WTC11 (cell line): ENCODE results near the gene MIGA1.

Experiments
- CREB1 ChIP-seq: sonication (generic); formaldehyde crosslinking; IDR thresholded peaks from 2 replicates; pipeline ENCODE4 v1.8.0; 2023; ENCODE audit warnings: mild to moderate bottlenecking, missing genetic modification reagents
- CREM ChIP-seq: sonication (generic); formaldehyde crosslinking; IDR thresholded peaks from 2 replicates; pipeline ENCODE4 v1.8.1; 2022; ENCODE audit warnings: mild to moderate bottlenecking, missing genetic modification reagents, moderate library complexity
- FOXJ3 ChIP-seq: sonication (generic); formaldehyde crosslinking; IDR thresholded peaks from 2 replicates; pipeline ENCODE4 v1.9.0; 2021; ENCODE audit warnings: missing genetic modification reagents, mild to moderate bottlenecking, borderline replicate concordance
- NFATC4 ChIP-seq: fragments of 250-450 bp; sonication (Bioruptor Pico); IDR thresholded peaks from 2 replicates; pipeline ENCODE4 v1.9.0; 2021; ENCODE audit warnings: mild to moderate bottlenecking
- TEAD4 ChIP-seq: sonication (generic); formaldehyde crosslinking; IDR thresholded peaks from 2 replicates; pipeline ENCODE4 v1.8.0; 2022; ENCODE audit warnings: mild to moderate bottlenecking, missing genetic modification reagents
- TF ChIP-seq, protein P1 (sequence below): fragments of 200-600 bp; IDR thresholded peaks from 2 replicates; pipeline ENCODE4 v1.8.0; 2022; ENCODE audit warnings: antibody characterized with exemption
- TF ChIP-seq, protein P2 (sequence below): sonication (generic); formaldehyde crosslinking; IDR thresholded peaks from 2 replicates; pipeline ENCODE4 v1.8.1; 2022; ENCODE audit warnings: mild to moderate bottlenecking, missing genetic modification reagents, moderate library complexity, borderline replicate concordance
- TF ChIP-seq, protein P3 (sequence below): sonication (generic); formaldehyde crosslinking; IDR thresholded peaks from 2 replicates; pipeline ENCODE4 v1.8.1; 2022; ENCODE audit warnings: low read depth, mild to moderate bottlenecking, moderate library complexity, missing genetic modification reagents, borderline replicate concordance
- TF ChIP-seq, protein P4 (sequence below): sonication (generic); formaldehyde crosslinking; IDR thresholded peaks from 2 replicates; pipeline ENCODE4 v1.8.0; 2022; ENCODE audit warnings: missing genetic modification reagents
- TF ChIP-seq, protein P5 (sequence below): fragments of 250-450 bp; sonication (Bioruptor Pico); IDR thresholded peaks from 2 replicates; pipeline ENCODE4 v2.1.2; 2022; ENCODE audit warnings: mild to moderate bottlenecking, moderate library complexity
- TF ChIP-seq, protein P6 (sequence below): sonication (generic); formaldehyde crosslinking; conservative IDR thresholded peaks from 2 replicates; pipeline ENCODE4 v1.8.1; 2022; ENCODE audit warnings: mild to moderate bottlenecking, missing genetic modification reagents
- TF ChIP-seq, protein P7 (sequence below): sonication (generic); formaldehyde crosslinking; IDR thresholded peaks from 2 replicates; pipeline ENCODE4 v1.8.1; 2022; ENCODE audit warnings: mild to moderate bottlenecking, moderate library complexity, missing genetic modification reagents

DNA sequence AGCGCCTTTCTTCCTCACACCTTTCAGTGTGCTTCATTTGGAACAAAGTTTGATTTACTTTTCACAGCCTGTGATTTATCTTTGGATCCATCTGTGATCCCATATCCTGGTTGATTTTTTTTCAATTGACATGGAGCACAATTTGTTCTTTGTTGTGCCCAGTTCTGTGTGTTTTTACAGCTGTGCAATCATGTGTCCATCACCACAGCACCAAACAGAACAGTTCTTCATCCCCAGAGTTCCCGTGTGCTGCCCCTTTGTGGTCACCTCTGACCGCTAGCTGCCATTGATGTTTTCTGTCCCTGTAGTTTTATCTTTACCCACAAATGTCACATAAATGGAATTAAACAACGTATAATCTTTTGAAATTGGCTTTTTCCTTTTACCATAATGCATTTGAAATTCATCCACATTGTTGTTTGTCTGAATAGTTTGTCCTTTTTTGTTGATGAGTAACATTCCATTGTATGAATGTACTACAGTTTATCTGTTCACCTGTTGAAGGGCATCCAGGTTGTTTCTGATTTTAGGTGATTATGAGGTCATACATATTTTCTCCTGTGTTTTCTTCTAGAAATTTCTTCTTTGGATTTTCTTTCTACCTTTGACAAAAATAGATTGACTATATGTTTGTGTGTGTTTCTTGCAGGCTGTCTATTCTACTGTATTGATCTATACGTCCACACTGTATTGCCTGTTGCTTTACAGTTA lies 17.4 kb downstream of the MIGA1 start:
- TF ChIP-seq CREB1 (CRISPR knock-in tag) (no peak), TEAD4 (CRISPR knock-in tag) (no peak), NFATC4 (CRISPR knock-in tag) (no peak), CREM (CRISPR knock-in tag) (no peak), FOXJ3 (no peak)
- TF ChIP-seq, protein P1, sequence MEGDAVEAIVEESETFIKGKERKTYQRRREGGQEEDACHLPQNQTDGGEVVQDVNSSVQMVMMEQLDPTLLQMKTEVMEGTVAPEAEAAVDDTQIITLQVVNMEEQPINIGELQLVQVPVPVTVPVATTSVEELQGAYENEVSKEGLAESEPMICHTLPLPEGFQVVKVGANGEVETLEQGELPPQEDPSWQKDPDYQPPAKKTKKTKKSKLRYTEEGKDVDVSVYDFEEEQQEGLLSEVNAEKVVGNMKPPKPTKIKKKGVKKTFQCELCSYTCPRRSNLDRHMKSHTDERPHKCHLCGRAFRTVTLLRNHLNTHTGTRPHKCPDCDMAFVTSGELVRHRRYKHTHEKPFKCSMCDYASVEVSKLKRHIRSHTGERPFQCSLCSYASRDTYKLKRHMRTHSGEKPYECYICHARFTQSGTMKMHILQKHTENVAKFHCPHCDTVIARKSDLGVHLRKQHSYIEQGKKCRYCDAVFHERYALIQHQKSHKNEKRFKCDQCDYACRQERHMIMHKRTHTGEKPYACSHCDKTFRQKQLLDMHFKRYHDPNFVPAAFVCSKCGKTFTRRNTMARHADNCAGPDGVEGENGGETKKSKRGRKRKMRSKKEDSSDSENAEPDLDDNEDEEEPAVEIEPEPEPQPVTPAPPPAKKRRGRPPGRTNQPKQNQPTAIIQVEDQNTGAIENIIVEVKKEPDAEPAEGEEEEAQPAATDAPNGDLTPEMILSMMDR: no peak
- TF ChIP-seq, protein P2, sequence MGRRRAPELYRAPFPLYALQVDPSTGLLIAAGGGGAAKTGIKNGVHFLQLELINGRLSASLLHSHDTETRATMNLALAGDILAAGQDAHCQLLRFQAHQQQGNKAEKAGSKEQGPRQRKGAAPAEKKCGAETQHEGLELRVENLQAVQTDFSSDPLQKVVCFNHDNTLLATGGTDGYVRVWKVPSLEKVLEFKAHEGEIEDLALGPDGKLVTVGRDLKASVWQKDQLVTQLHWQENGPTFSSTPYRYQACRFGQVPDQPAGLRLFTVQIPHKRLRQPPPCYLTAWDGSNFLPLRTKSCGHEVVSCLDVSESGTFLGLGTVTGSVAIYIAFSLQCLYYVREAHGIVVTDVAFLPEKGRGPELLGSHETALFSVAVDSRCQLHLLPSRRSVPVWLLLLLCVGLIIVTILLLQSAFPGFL (CRISPR knock-in tag): no peak
- TF ChIP-seq, protein P3, sequence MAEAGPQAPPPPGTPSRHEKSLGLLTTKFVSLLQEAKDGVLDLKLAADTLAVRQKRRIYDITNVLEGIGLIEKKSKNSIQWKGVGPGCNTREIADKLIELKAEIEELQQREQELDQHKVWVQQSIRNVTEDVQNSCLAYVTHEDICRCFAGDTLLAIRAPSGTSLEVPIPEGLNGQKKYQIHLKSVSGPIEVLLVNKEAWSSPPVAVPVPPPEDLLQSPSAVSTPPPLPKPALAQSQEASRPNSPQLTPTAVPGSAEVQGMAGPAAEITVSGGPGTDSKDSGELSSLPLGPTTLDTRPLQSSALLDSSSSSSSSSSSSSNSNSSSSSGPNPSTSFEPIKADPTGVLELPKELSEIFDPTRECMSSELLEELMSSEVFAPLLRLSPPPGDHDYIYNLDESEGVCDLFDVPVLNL (CRISPR knock-in tag): no peak
- TF ChIP-seq, protein P4, sequence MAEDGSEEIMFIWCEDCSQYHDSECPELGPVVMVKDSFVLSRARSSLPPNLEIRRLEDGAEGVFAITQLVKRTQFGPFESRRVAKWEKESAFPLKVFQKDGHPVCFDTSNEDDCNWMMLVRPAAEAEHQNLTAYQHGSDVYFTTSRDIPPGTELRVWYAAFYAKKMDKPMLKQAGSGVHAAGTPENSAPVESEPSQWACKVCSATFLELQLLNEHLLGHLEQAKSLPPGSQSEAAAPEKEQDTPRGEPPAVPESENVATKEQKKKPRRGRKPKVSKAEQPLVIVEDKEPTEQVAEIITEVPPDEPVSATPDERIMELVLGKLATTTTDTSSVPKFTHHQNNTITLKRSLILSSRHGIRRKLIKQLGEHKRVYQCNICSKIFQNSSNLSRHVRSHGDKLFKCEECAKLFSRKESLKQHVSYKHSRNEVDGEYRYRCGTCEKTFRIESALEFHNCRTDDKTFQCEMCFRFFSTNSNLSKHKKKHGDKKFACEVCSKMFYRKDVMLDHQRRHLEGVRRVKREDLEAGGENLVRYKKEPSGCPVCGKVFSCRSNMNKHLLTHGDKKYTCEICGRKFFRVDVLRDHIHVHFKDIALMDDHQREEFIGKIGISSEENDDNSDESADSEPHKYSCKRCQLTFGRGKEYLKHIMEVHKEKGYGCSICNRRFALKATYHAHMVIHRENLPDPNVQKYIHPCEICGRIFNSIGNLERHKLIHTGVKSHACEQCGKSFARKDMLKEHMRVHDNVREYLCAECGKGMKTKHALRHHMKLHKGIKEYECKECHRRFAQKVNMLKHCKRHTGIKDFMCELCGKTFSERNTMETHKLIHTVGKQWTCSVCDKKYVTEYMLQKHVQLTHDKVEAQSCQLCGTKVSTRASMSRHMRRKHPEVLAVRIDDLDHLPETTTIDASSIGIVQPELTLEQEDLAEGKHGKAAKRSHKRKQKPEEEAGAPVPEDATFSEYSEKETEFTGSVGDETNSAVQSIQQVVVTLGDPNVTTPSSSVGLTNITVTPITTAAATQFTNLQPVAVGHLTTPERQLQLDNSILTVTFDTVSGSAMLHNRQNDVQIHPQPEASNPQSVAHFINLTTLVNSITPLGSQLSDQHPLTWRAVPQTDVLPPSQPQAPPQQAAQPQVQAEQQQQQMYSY: no peak
- TF ChIP-seq, protein P5, sequence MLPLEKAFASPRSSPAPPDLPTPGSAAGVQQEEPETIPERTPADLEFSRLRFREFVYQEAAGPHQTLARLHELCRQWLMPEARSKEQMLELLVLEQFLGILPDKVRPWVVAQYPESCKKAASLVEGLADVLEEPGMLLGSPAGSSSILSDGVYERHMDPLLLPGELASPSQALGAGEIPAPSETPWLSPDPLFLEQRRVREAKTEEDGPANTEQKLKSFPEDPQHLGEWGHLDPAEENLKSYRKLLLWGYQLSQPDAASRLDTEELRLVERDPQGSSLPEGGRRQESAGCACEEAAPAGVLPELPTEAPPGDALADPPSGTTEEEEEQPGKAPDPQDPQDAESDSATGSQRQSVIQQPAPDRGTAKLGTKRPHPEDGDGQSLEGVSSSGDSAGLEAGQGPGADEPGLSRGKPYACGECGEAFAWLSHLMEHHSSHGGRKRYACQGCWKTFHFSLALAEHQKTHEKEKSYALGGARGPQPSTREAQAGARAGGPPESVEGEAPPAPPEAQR (CRISPR knock-in tag): no peak
- TF ChIP-seq, protein P6, sequence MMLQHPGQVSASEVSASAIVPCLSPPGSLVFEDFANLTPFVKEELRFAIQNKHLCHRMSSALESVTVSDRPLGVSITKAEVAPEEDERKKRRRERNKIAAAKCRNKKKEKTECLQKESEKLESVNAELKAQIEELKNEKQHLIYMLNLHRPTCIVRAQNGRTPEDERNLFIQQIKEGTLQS (CRISPR knock-in tag): no peak
- TF ChIP-seq, protein P7, sequence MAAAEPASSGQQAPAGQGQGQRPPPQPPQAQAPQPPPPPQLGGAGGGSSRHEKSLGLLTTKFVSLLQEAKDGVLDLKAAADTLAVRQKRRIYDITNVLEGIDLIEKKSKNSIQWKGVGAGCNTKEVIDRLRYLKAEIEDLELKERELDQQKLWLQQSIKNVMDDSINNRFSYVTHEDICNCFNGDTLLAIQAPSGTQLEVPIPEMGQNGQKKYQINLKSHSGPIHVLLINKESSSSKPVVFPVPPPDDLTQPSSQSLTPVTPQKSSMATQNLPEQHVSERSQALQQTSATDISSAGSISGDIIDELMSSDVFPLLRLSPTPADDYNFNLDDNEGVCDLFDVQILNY (CRISPR knock-in tag): no peak
